Kidney (tissue), 14 donors: Measurements from ENCODE around the gene TSSK6. TPM values are rescaled to one million over a fixed set of nuclear protein-coding genes. Genes with fewer than 3 reads are reported as not detected.

Experiments
- DNase-seq, 5 donors: peaks; one replicate each; pipeline ENCODE4 v3.0.0-alpha.2; 2013 to 2020
- FAIRE-seq: peaks from 2 replicates; lab custom pipeline; 2012; peaks lifted over from hg19 to GRCh38; lab: Jason Lieb, UNC
- H3K27ac ChIP-seq, 2 donors: one replicate each; pipeline ENCODE4 v1.7.0; 2013; ENCODE audit warnings: low read depth in 2 of 2, low read length in 2 of 2, inconsistent platforms in 1 of 2
- H3K27me3 ChIP-seq: one replicate; pipeline ENCODE4 v1.7.1; 2013; ENCODE audit warnings: low read length, inconsistent platforms; ENCODE audit not compliant: control insufficient read depth, insufficient read depth
- H3K36me3 ChIP-seq, 3 donors: one replicate each; pipeline versions ENCODE4 v1.7.0 to v1.7.1; 2013; ENCODE audit warnings: low read length in 3 of 3, control low read depth in 1 of 3, inconsistent platforms in 1 of 3; ENCODE audit not compliant: insufficient read depth in 3 of 3, control insufficient read depth in 2 of 3
- H3K4me1 ChIP-seq, 3 donors: one replicate each; pipeline versions ENCODE4 v1.7.0 to v1.7.1; 2013; ENCODE audit warnings: low read length in 3 of 3, inconsistent platforms in 1 of 3, low read depth in 1 of 3; ENCODE audit not compliant: control insufficient read depth in 2 of 3, insufficient read depth in 2 of 3
- H3K4me3 ChIP-seq, 3 donors: one replicate each; pipeline versions ENCODE4 v1.7.0 to v1.8.1; 2013; ENCODE audit warnings: low read length in 3 of 3, control low read depth in 1 of 3, inconsistent platforms in 1 of 3
- H3K9ac ChIP-seq, 3 donors: one replicate each; pipeline versions ENCODE4 v1.7.0 to v1.7.1; 2013; ENCODE audit warnings: low read length in 3 of 3, control low read depth in 1 of 3, inconsistent platforms in 1 of 3
- H3K9me3 ChIP-seq, 3 donors: one replicate each; pipeline versions ENCODE4 v1.7.0 to v1.7.1; 2013; ENCODE audit warnings: low read length in 3 of 3, control low read depth in 1 of 3, inconsistent platforms in 1 of 3; ENCODE audit not compliant: control insufficient read depth in 2 of 3, insufficient read depth in 1 of 3
- intact Hi-C: fragments of 100-400 bp; cut with DNase I; formaldehyde crosslinking; loops from one replicate; pipeline ENCODE4 v1.11.1; 2022
- polyA plus RNA-seq: library from polyadenylated mRNA; stranded (reverse); fragments of 350-450 nt; fragmentation: Illumina TruSeq; extraction: RNeasy Lipid Tissue Mini Kit (QIAGEN cat#74804); gene quantifications from one replicate; pipeline ENCODE4 v1.2.3, GENCODE V29; 2014; ENCODE audit warnings: low read depth, low replicate concordance; ENCODE audit not compliant: insufficient read depth
- total RNA-seq: library from RNA; stranded (reverse); fragmentation: NEBNext Ultra II Directional; extraction: Animal tissue kit (Norgen Biotek cat#: 25700); gene quantifications from one replicate; pipeline ENCODE4 v1.2.1, GENCODE V29; 2021
- TF ChIP-seq, protein P1 (sequence below): IDR thresholded peaks from 3 replicates; pipeline ENCODE4 v1.5.1; 2012; ENCODE audit warnings: mild to moderate bottlenecking, moderate library complexity, borderline replicate concordance; ENCODE audit not compliant: insufficient read depth; ENCODE audit errors: extremely low read depth
- donor health status: control.
- donor health status: control.
- donor health status: control.
- donor health status: control.
- donor health status: control.
- donor health status: DM: yes; HTN: yes; CAD: no.
- donor health status: Normal renal cell carcinoma (clear cell type).

The TSSK6 gene
- total and polyA plus RNA-seq, 2 donors from 2014 or later, result 1.4 to 3.7 TPM

DNA sequence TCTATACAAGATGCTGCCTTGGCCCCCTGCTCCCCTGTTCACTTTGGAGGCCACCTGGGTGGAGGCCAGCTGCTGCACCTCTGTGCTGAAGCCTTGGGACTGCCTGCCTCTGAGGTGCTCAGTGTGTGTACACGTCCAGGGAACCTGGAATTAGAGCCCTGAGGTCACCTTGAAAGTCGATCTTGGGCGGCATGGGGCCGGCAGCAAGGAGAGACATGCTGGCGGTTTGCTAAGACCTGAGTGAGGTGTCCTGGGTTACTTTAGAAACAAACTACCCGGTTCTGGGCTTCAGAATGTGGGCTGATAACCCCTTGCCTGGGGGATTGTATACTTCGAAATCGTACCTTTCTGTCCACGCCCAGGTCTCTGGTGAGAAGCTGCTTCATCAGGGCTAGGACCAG, 25.5 kb downstream of the TSSK6 start:
- DNase-seq (peak in 3 of 5 donors; percentile 30 to 81 (median 39)), FAIRE-seq (no peak)
- intact Hi-C loops, result loop anchor here (10.0 kb wide), 1 partner anchor 125 kb away; no protein-coding TSS in a partner anchor
- TF ChIP-seq, protein P1, sequence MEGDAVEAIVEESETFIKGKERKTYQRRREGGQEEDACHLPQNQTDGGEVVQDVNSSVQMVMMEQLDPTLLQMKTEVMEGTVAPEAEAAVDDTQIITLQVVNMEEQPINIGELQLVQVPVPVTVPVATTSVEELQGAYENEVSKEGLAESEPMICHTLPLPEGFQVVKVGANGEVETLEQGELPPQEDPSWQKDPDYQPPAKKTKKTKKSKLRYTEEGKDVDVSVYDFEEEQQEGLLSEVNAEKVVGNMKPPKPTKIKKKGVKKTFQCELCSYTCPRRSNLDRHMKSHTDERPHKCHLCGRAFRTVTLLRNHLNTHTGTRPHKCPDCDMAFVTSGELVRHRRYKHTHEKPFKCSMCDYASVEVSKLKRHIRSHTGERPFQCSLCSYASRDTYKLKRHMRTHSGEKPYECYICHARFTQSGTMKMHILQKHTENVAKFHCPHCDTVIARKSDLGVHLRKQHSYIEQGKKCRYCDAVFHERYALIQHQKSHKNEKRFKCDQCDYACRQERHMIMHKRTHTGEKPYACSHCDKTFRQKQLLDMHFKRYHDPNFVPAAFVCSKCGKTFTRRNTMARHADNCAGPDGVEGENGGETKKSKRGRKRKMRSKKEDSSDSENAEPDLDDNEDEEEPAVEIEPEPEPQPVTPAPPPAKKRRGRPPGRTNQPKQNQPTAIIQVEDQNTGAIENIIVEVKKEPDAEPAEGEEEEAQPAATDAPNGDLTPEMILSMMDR, result no peak
- peak overlapping the region in 2 of 3 donors; percentile 1 to 60 for H3K9ac ChIP-seq
- H3K4me3 ChIP-seq, result peak overlapping the region in 2 of 3 donors; percentile 32 to 43
- peaks cover 0 to 13% (median 10%) of the 10 kb centered on the region in 3 donors for H3K36me3 ChIP-seq
- H3K9me3 ChIP-seq, result no peaks in the 10 kb centered on the region
- H3K27me3 ChIP-seq, result no peaks in the 10 kb centered on the region
- peaks cover 10 to 53% (median 43%) of the 10 kb centered on the region in 3 donors for H3K4me1 ChIP-seq
- H3K27ac ChIP-seq, result peak overlapping the region; percentile 80 to 91

DNA sequence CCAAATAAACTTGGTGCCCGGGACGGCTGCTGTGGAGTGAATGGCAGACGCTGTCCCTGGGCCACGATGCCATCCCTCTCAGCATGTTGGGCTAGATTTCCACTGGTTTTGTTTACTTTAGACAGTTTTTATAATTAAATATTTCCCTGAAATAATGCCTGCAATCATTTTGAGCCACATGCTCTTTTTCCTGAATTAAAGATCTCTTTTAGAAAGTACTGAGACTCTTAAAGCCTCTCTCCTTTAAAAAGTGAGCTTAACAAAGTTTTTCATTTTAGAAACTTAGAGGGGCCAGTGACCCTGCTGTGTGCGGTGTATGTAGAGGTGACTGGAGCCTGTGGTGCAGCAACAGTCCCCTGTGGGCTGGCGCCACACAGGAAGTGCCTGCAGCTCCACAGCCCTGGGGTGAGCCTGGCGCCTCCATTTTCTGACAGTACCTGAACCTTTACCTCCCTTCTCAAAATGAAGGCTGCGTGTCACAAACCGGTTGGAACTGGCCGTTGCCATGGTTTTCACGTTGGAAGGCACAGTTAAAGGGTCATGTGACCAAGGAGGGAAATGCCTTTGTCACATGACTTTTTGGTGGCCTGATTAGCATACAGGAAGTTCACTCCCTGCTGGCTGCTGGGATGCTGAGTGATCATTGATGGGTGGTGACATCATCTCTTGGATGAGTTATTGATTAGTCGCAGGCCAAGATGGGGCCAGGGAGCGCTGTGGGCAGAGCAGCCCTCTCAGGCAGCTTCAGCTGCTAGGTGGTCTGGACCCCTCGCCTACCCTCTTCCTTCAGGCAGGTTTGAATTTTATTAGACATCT, 26.3 kb downstream of the TSSK6 start:
- peak overlapping the region in 2 of 3 donors; percentile 26 to 70 for H3K9ac ChIP-seq
- TF ChIP-seq, protein P1, result no peak
- intact Hi-C loops, result no loop called here
- peak; percentile 93 for FAIRE-seq
- H3K4me3 ChIP-seq, result peak overlapping the region in 2 of 3 donors; percentile 32 to 40
- H3K27ac ChIP-seq, result peak overlapping the region; percentile 80 to 91
- no peaks in the 10 kb centered on the region for H3K9me3 ChIP-seq
- no peaks in the 10 kb centered on the region for H3K27me3 ChIP-seq
- peaks cover 0 to 8% (median 3%) of the 10 kb centered on the region in 3 donors for H3K36me3 ChIP-seq
- H3K4me1 ChIP-seq, result peaks cover 10 to 54% (median 45%) of the 10 kb centered on the region in 3 donors
- DNase-seq, result peak; percentile 94 to 98 (median 97)

DNA sequence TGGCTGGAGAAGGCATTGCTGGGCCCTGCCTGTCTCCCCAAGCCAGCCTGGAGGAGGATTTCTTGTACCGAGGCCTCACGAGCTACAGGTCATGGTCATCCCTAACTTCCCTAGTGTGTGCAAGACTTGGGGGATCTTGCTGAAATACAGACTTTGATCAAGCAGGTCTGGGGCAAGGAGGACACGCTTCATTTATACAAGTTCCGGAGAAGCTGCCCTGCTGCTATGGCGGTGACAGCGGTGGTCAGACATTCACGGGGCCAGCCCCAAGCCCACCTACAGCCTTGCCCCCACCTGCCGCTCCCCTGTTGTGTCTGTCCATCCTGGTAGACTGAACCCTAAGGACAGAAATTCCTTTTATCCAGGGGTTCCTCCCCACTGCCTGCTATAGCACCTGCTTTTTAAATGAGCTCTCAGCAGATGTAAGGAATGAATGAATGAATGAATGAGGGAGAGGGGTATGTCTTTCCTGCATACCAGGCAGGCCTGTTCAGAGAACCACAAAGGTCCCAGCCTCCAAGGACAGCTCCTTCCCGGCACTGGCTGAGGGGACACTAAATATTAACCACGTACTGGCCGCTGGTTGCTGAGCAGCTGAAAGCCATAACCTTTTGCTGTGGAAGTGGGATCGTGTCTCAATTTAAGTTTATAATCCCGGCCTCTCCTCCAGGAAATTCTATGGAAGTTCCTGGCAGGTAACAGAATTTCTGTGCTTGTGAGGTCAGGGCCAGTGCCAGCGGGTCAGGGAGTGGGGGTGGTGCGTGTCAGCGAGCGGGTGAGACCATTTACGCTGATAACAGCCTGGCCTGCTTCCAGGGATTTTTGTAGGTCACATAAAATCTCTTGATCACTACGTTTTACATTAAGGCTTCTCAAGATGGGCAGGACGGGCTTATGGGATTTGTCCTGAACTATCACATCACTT, 27.1 kb downstream of the TSSK6 start:
- Histone ChIP-seq H3K9ac (peak overlapping the region in 2 of 3 donors; percentile 8 to 70), H3K36me3 (peaks cover 0 to 2% (median 0%) of the 10 kb centered on the region in 3 donors), H3K4me3 (peak overlapping the region in 1 of 3 donors; percentile 30), H3K27me3 (no peaks in the 10 kb centered on the region), H3K27ac (peak overlapping the region; percentile 80 to 91), H3K4me1 (peaks cover 10 to 54% (median 45%) of the 10 kb centered on the region in 3 donors), H3K9me3 (no peaks in the 10 kb centered on the region)
- TF ChIP-seq, protein P1, result no peak
- FAIRE-seq (no peak), DNase-seq (peak in 4 of 5 donors; percentile 47 to 71 (median 56))
- intact Hi-C loops, result no loop called here
